Inferior parietal cortex (tissue), 1 donor: ENCODE results near the gene ARF6.
"Not testable (repeated sequence)": the region's sequence is repeated elsewhere in the genome, so short reads cannot be mapped to it uniquely, and the experiment has no call there.

Experiments used
- DNase-seq: peaks from one replicate; pipeline ENCODE4 v3.0.0-alpha.2; 2016; ENCODE audit errors: extremely low spot score

ARF6 gene

GRCh38 chr14:49876563-49877127 is 16.2 kb upstream of the ARF6 start:
- no peak for DNase-seq

- DNase-seq = peak; percentile 17
Observed at GRCh38 chr14:49879646-49880204, 13.2 kb upstream of the ARF6 start.

GRCh38 chr14:49880267-49881064 is 12.4 kb upstream of the ARF6 start:
- DNase-seq = no peak

GRCh38 chr14:49881350-49882001 is 11.4 kb upstream of the ARF6 start:
- no peak for DNase-seq

GRCh38 chr14:49882826-49883694 is 9.8 kb upstream of the ARF6 start:
- no peak for DNase-seq

- DNase-seq = no peak
Observed at GRCh38 chr14:49886523-49886922, 6.4 kb upstream of the ARF6 start.

GRCh38 chr14:49888293-49888692 is 4.6 kb upstream of the ARF6 start:
- no peak for DNase-seq

GRCh38 chr14:49892301-49892635 is 614 bp upstream of the ARF6 start:
- peak; percentile 75 for DNase-seq

GRCh38 chr14:49893309-49894213 is 679 bp downstream of the ARF6 start:
- no peak for DNase-seq

- not testable (repeated sequence) for DNase-seq
Observed at GRCh38 chr14:49894214-49895107, 1.6 kb downstream of the ARF6 start.

- DNase-seq = no peak
Observed at GRCh38 chr14:49895480-49895879, 2.6 kb downstream of the ARF6 start.

GRCh38 chr14:49896272-49896671 is 3.4 kb downstream of the ARF6 start:
- not testable (repeated sequence) for DNase-seq

GRCh38 chr14:49896966-49897365 is 4.1 kb downstream of the ARF6 start:
- no peak for DNase-seq

- no peak for DNase-seq
Observed at GRCh38 chr14:49897414-49897813, 4.5 kb downstream of the ARF6 start.

GRCh38 chr14:49897965-49898364 is 5.1 kb downstream of the ARF6 start:
- DNase-seq = no peak

GRCh38 chr14:49898485-49898884 is 5.6 kb downstream of the ARF6 start:
- DNase-seq = no peak

- DNase-seq = no peak
Observed at GRCh38 chr14:49900973-49901372, 8.1 kb downstream of the ARF6 start.

- DNase-seq = not testable (repeated sequence)
Observed at GRCh38 chr14:49902679-49903246, 9.9 kb downstream of the ARF6 start.

- no peak for DNase-seq
Observed at GRCh38 chr14:49904270-49904669, 11.4 kb downstream of the ARF6 start.
